22Rv1 (cell line): ENCODE results near the gene ARPC2.

Source experiments
- H3K27ac ChIP-seq: fragments of 450-650 bp; 2 replicates; pipeline ENCODE4 v1.5.1; 2017
- ZFX ChIP-seq: fragments of 450-650 bp; IDR thresholded peaks from 2 replicates; pipeline ENCODE4 v1.6.1; 2017; ENCODE audit warnings: antibody characterized with exemption, borderline replicate concordance
- TF ChIP-seq, protein P1 (sequence below): fragments of 450-650 bp; IDR thresholded peaks from 2 replicates; pipeline ENCODE4 v1.5.1; 2017; ENCODE audit warnings: mild to moderate bottlenecking

The ARPC2 gene

DNA sequence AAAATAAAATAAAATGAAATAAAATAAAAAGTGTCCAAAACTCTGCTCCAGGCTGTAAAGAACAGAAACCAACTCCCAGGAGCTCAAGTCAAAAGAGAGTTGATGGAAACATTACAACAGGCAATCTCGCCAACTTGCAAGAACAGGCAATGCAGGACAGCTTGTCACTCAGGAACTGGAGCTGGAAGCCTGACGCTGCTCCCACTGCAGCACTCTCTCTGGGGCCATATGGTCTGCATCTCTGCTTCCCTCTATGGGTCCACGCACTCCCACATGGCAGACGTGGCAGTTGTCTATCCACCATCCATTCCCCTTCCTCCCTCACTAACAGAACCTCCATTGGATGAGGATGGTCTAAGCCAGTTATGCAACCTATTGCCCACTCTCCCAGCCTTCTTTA lies 23.3 kb upstream of the ARPC2 start:
- no peak for TF ChIP-seq ZFX
- TF ChIP-seq, protein P1, sequence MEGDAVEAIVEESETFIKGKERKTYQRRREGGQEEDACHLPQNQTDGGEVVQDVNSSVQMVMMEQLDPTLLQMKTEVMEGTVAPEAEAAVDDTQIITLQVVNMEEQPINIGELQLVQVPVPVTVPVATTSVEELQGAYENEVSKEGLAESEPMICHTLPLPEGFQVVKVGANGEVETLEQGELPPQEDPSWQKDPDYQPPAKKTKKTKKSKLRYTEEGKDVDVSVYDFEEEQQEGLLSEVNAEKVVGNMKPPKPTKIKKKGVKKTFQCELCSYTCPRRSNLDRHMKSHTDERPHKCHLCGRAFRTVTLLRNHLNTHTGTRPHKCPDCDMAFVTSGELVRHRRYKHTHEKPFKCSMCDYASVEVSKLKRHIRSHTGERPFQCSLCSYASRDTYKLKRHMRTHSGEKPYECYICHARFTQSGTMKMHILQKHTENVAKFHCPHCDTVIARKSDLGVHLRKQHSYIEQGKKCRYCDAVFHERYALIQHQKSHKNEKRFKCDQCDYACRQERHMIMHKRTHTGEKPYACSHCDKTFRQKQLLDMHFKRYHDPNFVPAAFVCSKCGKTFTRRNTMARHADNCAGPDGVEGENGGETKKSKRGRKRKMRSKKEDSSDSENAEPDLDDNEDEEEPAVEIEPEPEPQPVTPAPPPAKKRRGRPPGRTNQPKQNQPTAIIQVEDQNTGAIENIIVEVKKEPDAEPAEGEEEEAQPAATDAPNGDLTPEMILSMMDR, result no peak
- H3K27ac ChIP-seq, result no peak overlapping the region

DNA sequence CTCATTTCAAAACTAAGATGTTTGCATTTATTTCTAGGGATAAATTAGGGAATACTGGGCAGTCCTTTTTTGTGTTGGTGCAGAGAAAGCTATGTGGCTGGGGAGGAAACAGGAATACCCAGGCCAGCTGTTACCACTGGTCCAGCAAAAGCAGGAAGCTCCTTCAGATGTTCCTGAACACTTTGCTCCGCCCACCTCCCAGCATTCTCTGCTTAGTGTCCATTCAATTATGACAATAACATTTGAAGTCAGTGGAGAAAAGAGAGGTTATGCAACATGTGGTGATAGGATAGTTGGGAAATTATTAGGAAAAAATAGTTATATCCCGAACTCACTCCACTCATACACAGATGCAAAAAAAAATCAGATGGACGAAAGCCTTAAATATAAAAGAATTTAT lies 22.1 kb upstream of the ARPC2 start:
- no peak overlapping the region for H3K27ac ChIP-seq
- TF ChIP-seq, protein P1, result no peak
- TF ChIP-seq ZFX, result no peak

DNA sequence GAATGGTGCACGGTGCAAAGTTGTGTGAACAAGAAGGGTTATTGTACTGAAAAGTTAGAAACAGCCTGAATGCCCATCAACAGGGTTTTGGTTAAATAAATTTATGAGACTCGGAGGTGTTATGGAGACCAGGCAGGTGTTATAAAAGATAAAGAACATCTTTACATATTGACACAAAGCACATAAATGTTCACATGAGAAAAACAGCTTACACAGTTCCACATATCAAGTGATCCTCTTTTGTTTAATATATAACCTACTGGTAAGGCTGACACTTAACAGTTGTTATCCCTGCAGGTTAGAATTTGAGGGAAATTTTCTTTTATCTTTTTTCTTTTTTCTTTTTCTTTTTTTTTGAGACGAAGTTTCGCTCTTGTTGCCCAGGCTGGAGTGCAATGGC lies 20.0 kb upstream of the ARPC2 start:
- no peak overlapping the region for H3K27ac ChIP-seq
- no peak for TF ChIP-seq ZFX
- TF ChIP-seq, protein P1, result no peak

DNA sequence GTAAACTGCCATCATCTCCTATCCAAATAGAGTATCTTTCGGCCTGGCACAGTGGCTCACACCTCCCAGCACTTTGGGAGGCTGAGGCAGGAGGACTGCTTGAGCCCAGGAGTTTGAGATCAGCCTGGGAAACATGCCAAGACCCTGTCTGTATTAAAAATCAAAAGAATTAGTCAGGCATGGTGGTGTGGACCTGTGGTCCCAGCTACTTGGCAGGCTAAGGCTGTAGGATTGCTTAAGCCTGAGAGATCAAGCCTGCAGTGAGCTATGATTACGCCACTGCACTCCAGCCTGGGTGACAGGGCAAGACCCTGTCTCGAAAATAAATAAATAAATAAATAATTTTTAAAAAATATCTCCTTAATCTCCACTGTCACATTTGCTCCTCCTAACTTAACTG lies 14.7 kb upstream of the ARPC2 start:
- TF ChIP-seq, protein P1, result no peak
- TF ChIP-seq ZFX, result no peak
- H3K27ac ChIP-seq, result no peak overlapping the region

DNA sequence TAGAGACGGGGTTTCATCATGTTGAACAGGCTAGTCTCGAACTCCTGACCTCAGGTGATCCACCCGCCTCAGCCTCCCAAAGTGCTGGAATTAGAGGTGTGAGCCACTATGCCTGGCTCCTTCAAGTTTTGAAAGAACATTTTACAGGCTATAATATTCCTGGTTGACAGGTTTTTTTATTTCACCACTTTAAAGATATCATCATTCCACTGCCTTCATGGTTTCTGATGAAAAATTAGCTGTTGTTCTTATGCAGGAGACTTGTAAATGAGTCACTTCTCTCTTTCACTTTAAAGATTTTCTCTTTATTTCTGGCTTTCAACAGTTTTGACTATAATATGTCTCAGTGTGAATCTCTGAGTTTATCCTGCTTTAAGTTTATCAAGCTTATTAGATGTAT lies 7.9 kb upstream of the ARPC2 start:
- H3K27ac ChIP-seq, result no peak overlapping the region
- TF ChIP-seq ZFX, result no peak
- TF ChIP-seq, protein P1, result no peak

DNA sequence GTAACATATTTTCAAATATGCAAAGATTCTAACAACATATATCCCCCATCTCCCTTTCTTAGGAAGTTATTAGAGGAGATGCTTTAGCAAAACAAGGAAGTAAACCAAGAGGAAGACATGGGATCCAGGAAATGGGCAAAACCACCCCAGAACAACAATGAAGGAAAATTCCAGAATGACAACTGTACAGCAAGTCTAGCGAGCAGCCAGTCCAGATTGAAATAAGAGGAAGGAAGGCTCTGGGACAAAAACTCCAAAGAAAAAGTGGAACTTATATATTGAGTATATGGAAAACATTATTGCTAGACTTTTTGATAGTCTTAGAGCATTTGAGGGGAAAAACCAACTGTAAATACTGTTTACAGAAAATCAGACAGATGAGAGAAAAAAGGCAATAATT lies 2.9 kb upstream of the ARPC2 start:
- TF ChIP-seq, protein P1, result no peak
- TF ChIP-seq ZFX, result no peak

DNA sequence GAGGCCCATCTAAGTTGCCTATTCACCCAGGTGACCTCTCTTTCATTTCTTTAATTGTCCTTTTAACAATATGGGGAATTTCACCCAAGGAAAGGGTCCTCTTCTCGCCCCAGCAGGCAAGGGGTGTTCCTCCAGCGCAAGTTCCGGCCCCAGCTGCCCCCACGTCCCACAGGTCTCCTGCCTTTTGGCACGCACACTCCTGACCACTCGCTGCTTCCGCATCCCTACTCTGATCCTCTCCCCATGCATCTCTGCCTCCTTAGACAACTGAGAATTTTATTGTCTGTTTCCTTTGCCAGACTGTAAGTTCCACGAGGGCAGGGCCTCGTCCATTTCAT lies 684 bp upstream of the ARPC2 start:
- H3K27ac ChIP-seq, result peak overlapping the region; percentile 66
- no peak for TF ChIP-seq ZFX
- TF ChIP-seq, protein P1, result no peak

More for the DNA sequence above, 2.9 kb upstream of the ARPC2 start:
- no peak overlapping the region for H3K27ac ChIP-seq
